GM21737 (cell line): Measurements from ENCODE around the gene RASA3.
"Not testable (repeated sequence)": the region's sequence is repeated elsewhere in the genome, so short reads cannot be mapped to it uniquely, and the experiment has no call there.

ENCODE experiments used
- ATAC-seq: cut with Tn5 transposase; IDR thresholded peaks from one replicate; pipeline ENCODE4 v1.9.1; 2021; ENCODE audit warnings: mild to moderate bottlenecking, moderate library complexity; ENCODE audit not compliant: unreplicated experiment

Gene RASA3

GRCh38 chr13:114157869-114158495, 25.6 kb upstream of the RASA3 start:
- ATAC-seq: no peak

- no peak for ATAC-seq
These were observed 23.8 kb upstream of the RASA3 start for GRCh38 chr13:114155926-114156883.

- no peak for ATAC-seq
These were observed 22.9 kb upstream of the RASA3 start for GRCh38 chr13:114155320-114155719.

GRCh38 chr13:114154476-114154875, 22.1 kb upstream of the RASA3 start:
- no peak for ATAC-seq

GRCh38 chr13:114153485-114154080, 21.2 kb upstream of the RASA3 start:
- ATAC-seq: no peak

GRCh38 chr13:114152831-114153371, 20.5 kb upstream of the RASA3 start:
- ATAC-seq: no peak

- ATAC-seq: no peak
These were observed 19.8 kb upstream of the RASA3 start for GRCh38 chr13:114152285-114152645.

- ATAC-seq: no peak
These were observed 19.3 kb upstream of the RASA3 start for GRCh38 chr13:114151565-114152284.

GRCh38 chr13:114151031-114151430, 18.6 kb upstream of the RASA3 start:
- ATAC-seq: no peak

GRCh38 chr13:114149774-114150740, 17.6 kb upstream of the RASA3 start:
- ATAC-seq: no peak

- ATAC-seq: not testable (repeated sequence)
These were observed 16.5 kb upstream of the RASA3 start for GRCh38 chr13:114148886-114149285.

GRCh38 chr13:114148521-114148855, 16.1 kb upstream of the RASA3 start:
- ATAC-seq: peak; percentile 74

- ATAC-seq: peak; percentile 15
These were observed 15.5 kb upstream of the RASA3 start for GRCh38 chr13:114147803-114148520.

- no peak for ATAC-seq
These were observed 14.2 kb upstream of the RASA3 start for GRCh38 chr13:114146629-114147028.

GRCh38 chr13:114146173-114146572, 13.8 kb upstream of the RASA3 start:
- no peak for ATAC-seq

GRCh38 chr13:114145722-114146121, 13.3 kb upstream of the RASA3 start:
- ATAC-seq: no peak

- ATAC-seq: no peak
These were observed 12.8 kb upstream of the RASA3 start for GRCh38 chr13:114145256-114145655.

- ATAC-seq: no peak
These were observed 12.3 kb upstream of the RASA3 start for GRCh38 chr13:114144606-114145244.
